A549 (cell line): ENCODE measurements around the gene RFESD. TPM values are rescaled to one million over a fixed set of nuclear protein-coding genes. Genes with fewer than 3 reads are reported as not detected.
A peak's percentile ranks its signal among the peaks of the same experiment; 100 is the strongest.

Experiments
- ATAC-seq, 2 experiments: fragments of 200-7000 bp in 1 of 2; fragments of >200 bp in 1 of 2; cut with Nextera tagmentation in 1 of 2; cut with Tn5 transposase in 1 of 2; 3 replicates each; pipeline versions ENCODE4 v1.8.0 to v1.9.1; 2018 to 2020; ENCODE audit warnings: mild to moderate bottlenecking in 1 of 2, moderate library complexity in 1 of 2
- CTCF ChIA-PET: fragments of 300-600 bp; sonication (Branson Sonifier 250); formaldehyde crosslinking; extraction: SDS; loops from one replicate; lab custom pipeline; 2021; ENCODE audit warnings: antibody characterized with exemption, inconsistent platforms; lab: Yijun Ruan, JAX
- POLR2A ChIA-PET: fragments of 350-600 bp; formaldehyde crosslinking; extraction: SDS; loops from one replicate; lab custom pipeline; 2021; ENCODE audit warnings: antibody characterized with exemption, inconsistent platforms; lab: Yijun Ruan, JAX
- DNase-seq, 2 experiments: peaks; one replicate each; pipeline versions ENCODE4 v3.0.0 to v3.0.0-alpha.2; 2011 to 2016; ENCODE audit warnings: low read depth in 1 of 2, low spot score in 1 of 2
- FAIRE-seq: peaks from 2 replicates; lab custom pipeline; 2011; peaks lifted over from hg19 to GRCh38; lab: Jason Lieb, UNC
- H3K27ac ChIP-seq, 2 experiments: fragments of >200 bp; sonication (Bioruptor Twin); formaldehyde crosslinking; 3 replicates each; pipeline ENCODE4 v1.5.1; 2016 to 2017
- H3K4me1 ChIP-seq: fragments of >200 bp; sonication (Bioruptor Twin); formaldehyde crosslinking; 3 replicates; pipeline ENCODE4 v1.6.1; 2016
- H3K4me2 ChIP-seq: fragments of >200 bp; sonication (Bioruptor Twin); formaldehyde crosslinking; 3 replicates; pipeline ENCODE4 v1.6.1; 2016
- H3K4me3 ChIP-seq: fragments of >200 bp; sonication (Bioruptor Twin); formaldehyde crosslinking; 3 replicates; pipeline ENCODE4 v1.5.1; 2016
- H3K9me3 ChIP-seq: fragments of >200 bp; sonication (Bioruptor Twin); formaldehyde crosslinking; 3 replicates; pipeline ENCODE4 v1.6.1; 2016
- CBX8 ChIP-seq: fragments of 200-600 bp; sonication (generic); IDR thresholded peaks from 2 replicates; pipeline ENCODE4 v1.6.1; 2016
- CHD2 ChIP-seq: fragments of 150-350 bp; IDR thresholded peaks from 2 replicates; pipeline ENCODE4 v1.6.1; 2014; ENCODE audit warnings: low read length; ENCODE audit not compliant: partially characterized antibody
- ESRRA ChIP-seq: fragments of 150-350 bp; IDR thresholded peaks from 2 replicates; pipeline ENCODE4 v1.6.1; 2014; ENCODE audit warnings: mild to moderate bottlenecking, low read length, borderline replicate concordance
- GATA3 ChIP-seq: IDR thresholded peaks from 2 replicates; pipeline ENCODE4 v1.6.1; 2012; ENCODE audit warnings: borderline replicate concordance
- HOXB5 ChIP-seq: fragments of 250-450 bp; sonication (Bioruptor Pico); IDR thresholded peaks from 2 replicates; pipeline ENCODE4 v1.5.0; 2020; ENCODE audit warnings: mild to moderate bottlenecking, moderate library complexity
- JUNB ChIP-seq: fragments of >200 bp; sonication (Bioruptor Twin); formaldehyde crosslinking; IDR thresholded peaks from 2 replicates; pipeline ENCODE4 v1.6.1; 2016
- KDM1A ChIP-seq: fragments of 200-600 bp; sonication (generic); IDR thresholded peaks from 2 replicates; pipeline ENCODE4 v1.6.1; 2016; ENCODE audit warnings: low read depth, mild to moderate bottlenecking
- MAZ ChIP-seq: fragments of 150-350 bp; IDR thresholded peaks from 2 replicates; pipeline ENCODE4 v1.6.1; 2014; ENCODE audit warnings: antibody characterized with exemption, low read depth, low read length, borderline replicate concordance
- POLR2A ChIP-seq: IDR thresholded peaks from 2 replicates; pipeline ENCODE4 v1.6.1; 2012; ENCODE audit warnings: mild to moderate bottlenecking, low read length
- POLR2AphosphoS2 ChIP-seq: conservative IDR thresholded peaks from 2 replicates; pipeline ENCODE4 v1.6.1; 2012; ENCODE audit warnings: low read length, improper control_type of control experiment, inconsistent platforms
- SMC3 ChIP-seq: fragments of >200 bp; sonication (Bioruptor Twin); formaldehyde crosslinking; IDR thresholded peaks from 3 replicates; pipeline ENCODE4 v1.6.1; 2018; ENCODE audit warnings: inconsistent platforms
- ZC3H11A ChIP-seq: fragments of 450-650 bp; IDR thresholded peaks from 2 replicates; pipeline ENCODE4 v1.6.1; 2014; ENCODE audit warnings: antibody characterized with exemption, mild to moderate bottlenecking
- ZFP36 ChIP-seq: fragments of 450-650 bp; IDR thresholded peaks from 2 replicates; pipeline ENCODE4 v1.6.1; 2014; ENCODE audit warnings: borderline replicate concordance; ENCODE audit not compliant: partially characterized antibody
- WGBS: methylation state at CpG from one replicate; pipeline ENCODE4 v1.1.6; 2017; ENCODE audit errors: missing lambda C conversion rate; 5-methylcytosine and 5-hydroxymethylcytosine counted together
- polyA plus RNA-seq, 4 experiments: library from polyadenylated mRNA; depleted of rRNA in 3 of 4; stranded (reverse); fragments of >200 nt; fragmentation: RNase III in 1 of 4; extraction: RNeasy Plus Mini Kit Qiagen cat#74134 plus additional on column Dnase treatment in 1 of 4; gene quantifications; 2 replicates in 3 of 4; 3 replicates in 1 of 4; pipeline ENCODE4 v1.2.3, GENCODE V29; 2011 to 2017
- TF ChIP-seq, protein P1 (sequence below): IDR thresholded peaks from 2 replicates; pipeline ENCODE4 v1.6.1; 2012; ENCODE audit warnings: low read depth, borderline replicate concordance
- TF ChIP-seq, protein P2 (sequence below): fragments of 200-600 bp; sonication (generic); IDR thresholded peaks from 2 replicates; pipeline ENCODE4 v1.6.1; 2016; ENCODE audit warnings: antibody characterized with exemption, mild to moderate bottlenecking, moderate library complexity
- TF ChIP-seq, protein P3 (sequence below): fragments of 150-350 bp; IDR thresholded peaks from 2 replicates; pipeline ENCODE4 v1.6.1; 2014; ENCODE audit warnings: low read depth, mild to moderate bottlenecking, low read length
- TF ChIP-seq, protein P4 (sequence below): fragments of 250-450 bp; sonication (Bioruptor Pico); IDR thresholded peaks from 2 replicates; pipeline ENCODE4 v1.5.0; 2020; ENCODE audit warnings: low read depth, mild to moderate bottlenecking, moderate library complexity
- TF ChIP-seq, protein P5 (sequence below): fragments of 450-650 bp; IDR thresholded peaks from 2 replicates; pipeline ENCODE4 v1.6.1; 2014; ENCODE audit warnings: antibody characterized with exemption
- TF ChIP-seq, protein P6 (sequence below): fragments of >200 bp; sonication (Bioruptor Twin); formaldehyde crosslinking; IDR thresholded peaks from 2 replicates; pipeline ENCODE4 v1.6.1; 2016
- TF ChIP-seq, protein P7 (sequence below): IDR thresholded peaks from 2 replicates; pipeline ENCODE4 v1.6.1; 2012

Gene RFESD
- polyA plus RNA-seq, 2 of the 4 experiments (the other 2 are of a cell fraction): 1.6 to 5.4 TPM

DNA sequence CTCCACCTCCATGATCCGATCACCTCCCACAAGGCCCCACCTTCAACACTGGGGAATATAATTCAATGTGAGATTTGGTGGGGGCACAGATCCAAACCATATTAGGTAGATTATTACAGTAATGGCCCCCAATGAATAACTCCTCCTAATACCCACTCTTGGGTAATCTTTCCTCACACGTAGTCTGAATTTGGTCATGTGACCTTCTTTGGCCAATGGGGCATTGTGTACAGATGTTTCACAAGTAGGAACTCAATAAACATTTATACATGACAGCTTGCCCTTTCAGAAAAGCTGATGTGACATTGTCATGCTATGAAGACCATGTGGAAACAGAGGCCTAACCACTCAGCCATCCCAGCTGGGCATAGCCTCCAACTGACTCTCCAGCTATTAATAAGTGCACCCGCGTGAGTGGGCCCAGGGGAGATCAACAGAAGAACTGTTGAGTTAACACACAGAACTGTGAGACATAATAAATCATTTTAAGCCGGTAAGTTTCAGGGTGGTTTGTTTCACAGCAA, 16.1 kb upstream of the RFESD start:
- Histone ChIP-seq H3K27ac (no peak overlapping the region), H3K9me3 (no peaks in the 10 kb centered on the region), H3K4me1 (peaks cover 14% of the 10 kb centered on the region; the same call in 2 of the 3 replicates), H3K4me3 (no peak overlapping the region), H3K4me2 (no peak overlapping the region)
- no peak for DNase-seq
- ChIA-PET POLR2A (interaction anchor here (0.8 kb wide), 1 partner anchor 16 kb away, joined by 7 read pairs; the partner anchor contains the start of gene RFESD), CTCF (interaction anchor here (0.8 to 1.5 kb wide), 3 partner anchors 12 to 972 kb away, joined by 3 to 6 read pairs (median 3); no protein-coding TSS in a partner anchor)
- TF ChIP-seq CBX8 (no peak), ESRRA (no peak), GATA3 (no peak), MAZ (no peak), POLR2A (no peak), HOXB5 (CRISPR knock-in tag) (no peak), KDM1A (no peak), SMC3 (no peak), POLR2AphosphoS2 (no peak), JUNB (no peak)
- TF ChIP-seq, protein P1, sequence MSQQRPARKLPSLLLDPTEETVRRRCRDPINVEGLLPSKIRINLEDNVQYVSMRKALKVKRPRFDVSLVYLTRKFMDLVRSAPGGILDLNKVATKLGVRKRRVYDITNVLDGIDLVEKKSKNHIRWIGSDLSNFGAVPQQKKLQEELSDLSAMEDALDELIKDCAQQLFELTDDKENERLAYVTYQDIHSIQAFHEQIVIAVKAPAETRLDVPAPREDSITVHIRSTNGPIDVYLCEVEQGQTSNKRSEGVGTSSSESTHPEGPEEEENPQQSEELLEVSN: no peak
- TF ChIP-seq, protein P2, sequence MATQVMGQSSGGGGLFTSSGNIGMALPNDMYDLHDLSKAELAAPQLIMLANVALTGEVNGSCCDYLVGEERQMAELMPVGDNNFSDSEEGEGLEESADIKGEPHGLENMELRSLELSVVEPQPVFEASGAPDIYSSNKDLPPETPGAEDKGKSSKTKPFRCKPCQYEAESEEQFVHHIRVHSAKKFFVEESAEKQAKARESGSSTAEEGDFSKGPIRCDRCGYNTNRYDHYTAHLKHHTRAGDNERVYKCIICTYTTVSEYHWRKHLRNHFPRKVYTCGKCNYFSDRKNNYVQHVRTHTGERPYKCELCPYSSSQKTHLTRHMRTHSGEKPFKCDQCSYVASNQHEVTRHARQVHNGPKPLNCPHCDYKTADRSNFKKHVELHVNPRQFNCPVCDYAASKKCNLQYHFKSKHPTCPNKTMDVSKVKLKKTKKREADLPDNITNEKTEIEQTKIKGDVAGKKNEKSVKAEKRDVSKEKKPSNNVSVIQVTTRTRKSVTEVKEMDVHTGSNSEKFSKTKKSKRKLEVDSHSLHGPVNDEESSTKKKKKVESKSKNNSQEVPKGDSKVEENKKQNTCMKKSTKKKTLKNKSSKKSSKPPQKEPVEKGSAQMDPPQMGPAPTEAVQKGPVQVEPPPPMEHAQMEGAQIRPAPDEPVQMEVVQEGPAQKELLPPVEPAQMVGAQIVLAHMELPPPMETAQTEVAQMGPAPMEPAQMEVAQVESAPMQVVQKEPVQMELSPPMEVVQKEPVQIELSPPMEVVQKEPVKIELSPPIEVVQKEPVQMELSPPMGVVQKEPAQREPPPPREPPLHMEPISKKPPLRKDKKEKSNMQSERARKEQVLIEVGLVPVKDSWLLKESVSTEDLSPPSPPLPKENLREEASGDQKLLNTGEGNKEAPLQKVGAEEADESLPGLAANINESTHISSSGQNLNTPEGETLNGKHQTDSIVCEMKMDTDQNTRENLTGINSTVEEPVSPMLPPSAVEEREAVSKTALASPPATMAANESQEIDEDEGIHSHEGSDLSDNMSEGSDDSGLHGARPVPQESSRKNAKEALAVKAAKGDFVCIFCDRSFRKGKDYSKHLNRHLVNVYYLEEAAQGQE: no peak
- TF ChIP-seq, protein P3, sequence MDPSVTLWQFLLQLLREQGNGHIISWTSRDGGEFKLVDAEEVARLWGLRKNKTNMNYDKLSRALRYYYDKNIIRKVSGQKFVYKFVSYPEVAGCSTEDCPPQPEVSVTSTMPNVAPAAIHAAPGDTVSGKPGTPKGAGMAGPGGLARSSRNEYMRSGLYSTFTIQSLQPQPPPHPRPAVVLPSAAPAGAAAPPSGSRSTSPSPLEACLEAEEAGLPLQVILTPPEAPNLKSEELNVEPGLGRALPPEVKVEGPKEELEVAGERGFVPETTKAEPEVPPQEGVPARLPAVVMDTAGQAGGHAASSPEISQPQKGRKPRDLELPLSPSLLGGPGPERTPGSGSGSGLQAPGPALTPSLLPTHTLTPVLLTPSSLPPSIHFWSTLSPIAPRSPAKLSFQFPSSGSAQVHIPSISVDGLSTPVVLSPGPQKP: no peak
- TF ChIP-seq, protein P4, sequence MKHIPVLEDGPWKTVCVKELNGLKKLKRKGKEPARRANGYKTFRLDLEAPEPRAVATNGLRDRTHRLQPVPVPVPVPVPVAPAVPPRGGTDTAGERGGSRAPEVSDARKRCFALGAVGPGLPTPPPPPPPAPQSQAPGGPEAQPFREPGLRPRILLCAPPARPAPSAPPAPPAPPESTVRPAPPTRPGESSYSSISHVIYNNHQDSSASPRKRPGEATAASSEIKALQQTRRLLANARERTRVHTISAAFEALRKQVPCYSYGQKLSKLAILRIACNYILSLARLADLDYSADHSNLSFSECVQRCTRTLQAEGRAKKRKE (CRISPR knock-in tag): no peak
- TF ChIP-seq, protein P5, sequence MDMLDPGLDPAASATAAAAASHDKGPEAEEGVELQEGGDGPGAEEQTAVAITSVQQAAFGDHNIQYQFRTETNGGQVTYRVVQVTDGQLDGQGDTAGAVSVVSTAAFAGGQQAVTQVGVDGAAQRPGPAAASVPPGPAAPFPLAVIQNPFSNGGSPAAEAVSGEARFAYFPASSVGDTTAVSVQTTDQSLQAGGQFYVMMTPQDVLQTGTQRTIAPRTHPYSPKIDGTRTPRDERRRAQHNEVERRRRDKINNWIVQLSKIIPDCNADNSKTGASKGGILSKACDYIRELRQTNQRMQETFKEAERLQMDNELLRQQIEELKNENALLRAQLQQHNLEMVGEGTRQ: no peak
- TF ChIP-seq, protein P6, sequence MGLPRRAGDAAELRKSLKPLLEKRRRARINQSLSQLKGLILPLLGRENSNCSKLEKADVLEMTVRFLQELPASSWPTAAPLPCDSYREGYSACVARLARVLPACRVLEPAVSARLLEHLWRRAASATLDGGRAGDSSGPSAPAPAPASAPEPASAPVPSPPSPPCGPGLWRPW: no peak
- FAIRE-seq: no peak
- WGBS: 89% methylated on average over 5 of the region's 5 CpGs
- no peak for ATAC-seq

DNA sequence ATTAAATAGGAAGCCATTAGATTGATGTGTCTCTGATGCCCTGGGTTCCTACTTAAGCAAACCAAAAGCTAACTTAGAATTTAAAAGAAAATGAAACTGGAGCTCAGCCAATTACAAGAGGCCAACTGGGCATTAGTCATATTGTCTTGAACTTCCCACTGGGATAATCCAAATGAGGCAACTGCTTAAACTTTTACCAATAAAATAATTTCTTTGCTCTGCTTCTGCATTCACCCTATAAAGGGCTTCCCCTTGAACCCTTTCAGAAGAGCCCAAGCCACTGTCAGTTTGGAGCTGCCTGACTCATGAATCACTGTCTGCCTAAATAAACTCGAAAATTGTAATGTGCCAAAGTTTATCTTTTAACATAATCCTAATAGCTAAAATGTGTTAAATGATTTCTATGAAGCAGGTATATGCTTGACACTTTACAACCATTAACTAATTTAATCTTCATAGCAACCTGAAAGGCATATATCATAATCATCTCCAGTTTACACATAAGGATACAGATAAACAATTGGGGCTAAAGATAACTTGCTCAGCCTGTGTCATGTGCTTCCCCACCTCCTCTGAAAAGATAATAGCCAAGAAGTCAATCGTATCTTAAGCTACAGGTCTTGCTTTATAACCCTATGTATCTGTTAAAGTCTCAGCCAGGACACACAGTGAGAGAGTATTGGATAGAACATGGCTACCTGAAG, 15.2 kb upstream of the RFESD start:
- H3K27ac ChIP-seq: no peak overlapping the region
- H3K4me2 ChIP-seq: peak overlapping the region; percentile 33
- no peak for TF ChIP-seq ZC3H11A
- no peak for TF ChIP-seq POLR2AphosphoS2
- TF ChIP-seq, protein P7, sequence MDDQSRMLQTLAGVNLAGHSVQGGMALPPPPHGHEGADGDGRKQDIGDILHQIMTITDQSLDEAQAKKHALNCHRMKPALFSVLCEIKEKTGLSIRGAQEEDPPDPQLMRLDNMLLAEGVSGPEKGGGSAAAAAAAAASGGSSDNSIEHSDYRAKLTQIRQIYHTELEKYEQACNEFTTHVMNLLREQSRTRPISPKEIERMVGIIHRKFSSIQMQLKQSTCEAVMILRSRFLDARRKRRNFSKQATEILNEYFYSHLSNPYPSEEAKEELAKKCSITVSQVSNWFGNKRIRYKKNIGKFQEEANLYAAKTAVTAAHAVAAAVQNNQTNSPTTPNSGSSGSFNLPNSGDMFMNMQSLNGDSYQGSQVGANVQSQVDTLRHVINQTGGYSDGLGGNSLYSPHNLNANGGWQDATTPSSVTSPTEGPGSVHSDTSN: no peak
- no peak for TF ChIP-seq ZFP36
- no peak for TF ChIP-seq CHD2
- no peak for TF ChIP-seq KDM1A
- no peak for TF ChIP-seq SMC3
- TF ChIP-seq, protein P4 (CRISPR knock-in tag): no peak
- no peak for TF ChIP-seq POLR2A
- ATAC-seq: peak; percentile 20 to 41; a peak in 4 of 6 replicates
- POLR2A ChIA-PET: interaction anchor here (0.8 kb wide), 1 partner anchor 15 kb away, joined by 7 read pairs; the partner anchor contains the start of gene RFESD
- WGBS: 23% methylated on average over 2 of the region's 2 CpGs
- H3K4me1 ChIP-seq: peaks cover 14% of the 10 kb centered on the region; the same call in 2 of the 3 replicates
- DNase-seq: no peak
- CTCF ChIA-PET: interaction anchor here (0.8 to 1.5 kb wide), 7 partner anchors 8 to 971 kb away, joined by 3 to 6 read pairs (median 3); no protein-coding TSS in a partner anchor
- H3K4me3 ChIP-seq: no peak overlapping the region
- no peaks in the 10 kb centered on the region for H3K9me3 ChIP-seq
- FAIRE-seq: no peak
